ENCODE data around the gene GRAMD1B.

Gene GRAMD1B

GRCh38 chr11:123628936-123629683 is 199.0 kb downstream of the GRAMD1B start:
- Histone ChIP-seq H3K27ac (ENCODE audit: low read depth, low read length) (no peak overlapping the region), H3K4me1 (ENCODE audit: control insufficient read depth, low read depth, low read length) (no peaks in the 10 kb centered on the region), H3K79me1 (ENCODE audit: low read length) (no peaks in the 10 kb centered on the region), H3K4ac (ENCODE audit: low read depth, low read length) (no peak overlapping the region), H3K27me3 (ENCODE audit: insufficient read depth, low read length, poor library complexity) (no peaks in the 10 kb centered on the region), H3K9ac (ENCODE audit: low read length) (no peak overlapping the region), H4K8ac (ENCODE audit: low read depth, low read length) (no peak overlapping the region), H2BK15ac (replicated peaks; ENCODE audit: low read depth) (no peak overlapping the region), H3K79me2 (ENCODE audit: control insufficient read depth, insufficient read depth, low read length) (no peaks in the 10 kb centered on the region), H4K5ac (ENCODE audit: low read length) (no peak overlapping the region), H2BK5ac (ENCODE audit: low read length) (no peak overlapping the region), H3K36me3 (ENCODE audit: control insufficient read depth, insufficient read depth, low read length) (no peaks in the 10 kb centered on the region), H3K18ac (ENCODE audit: low read length) (no peak overlapping the region), H3K23ac (ENCODE audit: low read length) (no peak overlapping the region), H3K56ac (ENCODE audit: low read length) (no peak overlapping the region), H2BK120ac (ENCODE audit: low read depth, low read length) (no peak overlapping the region), H3K4me2 (ENCODE audit: low read length) (no peak overlapping the region), H2AK5ac (ENCODE audit: low read length) (no peak overlapping the region), H3K4me3 (ENCODE audit: low read length) (no peak overlapping the region)
- DNase-seq: no peak
- no CpG with 5 or more reads among the region's 10 CpGs for WGBS (ENCODE audit: extremely low coverage, insufficient coverage, low lambda C conversion rate)

- WGBS (ENCODE audit: extremely low coverage, insufficient coverage, low lambda C conversion rate): no CpG with 5 or more reads among the region's 3 CpGs
- H3K27me3 ChIP-seq (ENCODE audit: insufficient read depth, low read length, poor library complexity): no peaks in the 10 kb centered on the region
- H4K8ac ChIP-seq (ENCODE audit: low read depth, low read length): no peak overlapping the region
- no peak overlapping the region for H2BK5ac ChIP-seq (ENCODE audit: low read length)
- H4K5ac ChIP-seq (ENCODE audit: low read length): no peak overlapping the region
- no peak overlapping the region for H3K27ac ChIP-seq (ENCODE audit: low read depth, low read length)
- H3K79me1 ChIP-seq (ENCODE audit: low read length): no peaks in the 10 kb centered on the region
- H3K4me3 ChIP-seq (ENCODE audit: low read length): no peak overlapping the region
- no peak overlapping the region for H3K56ac ChIP-seq (ENCODE audit: low read length)
- no peak overlapping the region for H3K4ac ChIP-seq (ENCODE audit: low read depth, low read length)
- H3K4me2 ChIP-seq (ENCODE audit: low read length): no peak overlapping the region
- no peak overlapping the region for H2BK120ac ChIP-seq (ENCODE audit: low read depth, low read length)
- H3K23ac ChIP-seq (ENCODE audit: low read length): no peak overlapping the region
- DNase-seq: no peak
- H3K18ac ChIP-seq (ENCODE audit: low read length): no peak overlapping the region
- H2BK15ac ChIP-seq (replicated peaks; ENCODE audit: low read depth): no peak overlapping the region
- no peak overlapping the region for H2AK5ac ChIP-seq (ENCODE audit: low read length)
- no peaks in the 10 kb centered on the region for H3K79me2 ChIP-seq (ENCODE audit: control insufficient read depth, insufficient read depth, low read length)
- no peak overlapping the region for H3K9ac ChIP-seq (ENCODE audit: low read length)
- H3K36me3 ChIP-seq (ENCODE audit: control insufficient read depth, insufficient read depth, low read length): no peaks in the 10 kb centered on the region
- H3K4me1 ChIP-seq (ENCODE audit: control insufficient read depth, low read depth, low read length): no peaks in the 10 kb centered on the region
Observed at GRCh38 chr11:123630126-123630608, 200.1 kb downstream of the GRAMD1B start.

GRCh38 chr11:123640029-123640428 is 210.0 kb downstream of the GRAMD1B start:
- no peaks in the 10 kb centered on the region for H3K79me1 ChIP-seq (ENCODE audit: low read length)
- H3K79me2 ChIP-seq (ENCODE audit: control insufficient read depth, insufficient read depth, low read length): no peaks in the 10 kb centered on the region

GRCh38 chr11:123640677-123641494 is 210.8 kb downstream of the GRAMD1B start:
- Histone ChIP-seq H3K27me3 (ENCODE audit: insufficient read depth, low read length, poor library complexity) (no peaks in the 10 kb centered on the region), H4K5ac (ENCODE audit: low read length) (no peak overlapping the region), H3K4ac (ENCODE audit: low read depth, low read length) (no peak overlapping the region), H2BK120ac (ENCODE audit: low read depth, low read length) (no peak overlapping the region), H4K8ac (ENCODE audit: low read depth, low read length) (no peak overlapping the region), H3K18ac (ENCODE audit: low read length) (no peak overlapping the region), H3K23ac (ENCODE audit: low read length) (no peak overlapping the region), H3K4me1 (ENCODE audit: control insufficient read depth, low read depth, low read length) (no peaks in the 10 kb centered on the region), H3K9ac (ENCODE audit: low read length) (no peak overlapping the region), H3K56ac (ENCODE audit: low read length) (peak overlapping the region; percentile 17), H2BK5ac (ENCODE audit: low read length) (no peak overlapping the region), H3K79me2 (ENCODE audit: control insufficient read depth, insufficient read depth, low read length) (no peaks in the 10 kb centered on the region), H3K4me3 (ENCODE audit: low read length) (no peak overlapping the region), H3K36me3 (ENCODE audit: control insufficient read depth, insufficient read depth, low read length) (no peaks in the 10 kb centered on the region), H2BK15ac (replicated peaks; ENCODE audit: low read depth) (no peak overlapping the region), H3K79me1 (ENCODE audit: low read length) (no peaks in the 10 kb centered on the region), H3K4me2 (ENCODE audit: low read length) (no peak overlapping the region), H2AK5ac (ENCODE audit: low read length) (no peak overlapping the region), H3K27ac (ENCODE audit: low read depth, low read length) (no peak overlapping the region)
- peak; percentile 73 for DNase-seq
- WGBS (ENCODE audit: extremely low coverage, insufficient coverage, low lambda C conversion rate): no CpG with 5 or more reads among the region's 22 CpGs

More at GRCh38 chr11:123640029-123640428, 210.0 kb downstream of the GRAMD1B start:
- Histone ChIP-seq H2BK5ac (ENCODE audit: low read length) (no peak overlapping the region), H3K4ac (ENCODE audit: low read depth, low read length) (no peak overlapping the region), H4K8ac (ENCODE audit: low read depth, low read length) (no peak overlapping the region), H3K18ac (ENCODE audit: low read length) (no peak overlapping the region), H3K27ac (ENCODE audit: low read depth, low read length) (no peak overlapping the region), H3K36me3 (ENCODE audit: control insufficient read depth, insufficient read depth, low read length) (no peaks in the 10 kb centered on the region), H3K27me3 (ENCODE audit: insufficient read depth, low read length, poor library complexity) (no peaks in the 10 kb centered on the region), H3K9ac (ENCODE audit: low read length) (no peak overlapping the region), H2BK15ac (replicated peaks; ENCODE audit: low read depth) (no peak overlapping the region), H3K56ac (ENCODE audit: low read length) (no peak overlapping the region), H3K4me2 (ENCODE audit: low read length) (no peak overlapping the region), H2AK5ac (ENCODE audit: low read length) (no peak overlapping the region), H2BK120ac (ENCODE audit: low read depth, low read length) (no peak overlapping the region), H4K5ac (ENCODE audit: low read length) (no peak overlapping the region), H3K4me1 (ENCODE audit: control insufficient read depth, low read depth, low read length) (no peaks in the 10 kb centered on the region), H3K4me3 (ENCODE audit: low read length) (no peak overlapping the region), H3K23ac (ENCODE audit: low read length) (no peak overlapping the region)
- no peak for DNase-seq
- no CpG with 5 or more reads among the region's 5 CpGs for WGBS (ENCODE audit: extremely low coverage, insufficient coverage, low lambda C conversion rate)

- H2BK5ac ChIP-seq (ENCODE audit: low read length): no peak overlapping the region
- H3K79me2 ChIP-seq (ENCODE audit: control insufficient read depth, insufficient read depth, low read length): no peaks in the 10 kb centered on the region
- DNase-seq: no peak
- H3K4me1 ChIP-seq (ENCODE audit: control insufficient read depth, low read depth, low read length): no peaks in the 10 kb centered on the region
- no peak overlapping the region for H3K56ac ChIP-seq (ENCODE audit: low read length)
- no peak overlapping the region for H3K23ac ChIP-seq (ENCODE audit: low read length)
- no peak overlapping the region for H4K5ac ChIP-seq (ENCODE audit: low read length)
- no CpG with 5 or more reads among the region's 4 CpGs for WGBS (ENCODE audit: extremely low coverage, insufficient coverage, low lambda C conversion rate)
- no peak overlapping the region for H3K18ac ChIP-seq (ENCODE audit: low read length)
- no peak overlapping the region for H3K9ac ChIP-seq (ENCODE audit: low read length)
- no peak overlapping the region for H3K4ac ChIP-seq (ENCODE audit: low read depth, low read length)
- H3K79me1 ChIP-seq (ENCODE audit: low read length): no peaks in the 10 kb centered on the region
- H2AK5ac ChIP-seq (ENCODE audit: low read length): no peak overlapping the region
- H3K27me3 ChIP-seq (ENCODE audit: insufficient read depth, low read length, poor library complexity): no peaks in the 10 kb centered on the region
- no peak overlapping the region for H2BK120ac ChIP-seq (ENCODE audit: low read depth, low read length)
- H3K4me3 ChIP-seq (ENCODE audit: low read length): no peak overlapping the region
- H3K4me2 ChIP-seq (ENCODE audit: low read length): no peak overlapping the region
- no peak overlapping the region for H4K8ac ChIP-seq (ENCODE audit: low read depth, low read length)
- no peaks in the 10 kb centered on the region for H3K36me3 ChIP-seq (ENCODE audit: control insufficient read depth, insufficient read depth, low read length)
- H2BK15ac ChIP-seq (replicated peaks; ENCODE audit: low read depth): no peak overlapping the region
- no peak overlapping the region for H3K27ac ChIP-seq (ENCODE audit: low read depth, low read length)
Observed at GRCh38 chr11:123641495-123641840, 211.4 kb downstream of the GRAMD1B start.

Measured in mesendoderm (in vitro differentiated cells).